ENCODE data around the gene NRXN3. TPM values are rescaled to one million over a fixed set of nuclear protein-coding genes. Genes with fewer than 3 reads are reported as not detected.

Gene NRXN3
- total and polyA plus RNA-seq, 2 of the 4 experiments (the other 2 are of a cell fraction) = 4.8 to 25.1 TPM

DNA sequence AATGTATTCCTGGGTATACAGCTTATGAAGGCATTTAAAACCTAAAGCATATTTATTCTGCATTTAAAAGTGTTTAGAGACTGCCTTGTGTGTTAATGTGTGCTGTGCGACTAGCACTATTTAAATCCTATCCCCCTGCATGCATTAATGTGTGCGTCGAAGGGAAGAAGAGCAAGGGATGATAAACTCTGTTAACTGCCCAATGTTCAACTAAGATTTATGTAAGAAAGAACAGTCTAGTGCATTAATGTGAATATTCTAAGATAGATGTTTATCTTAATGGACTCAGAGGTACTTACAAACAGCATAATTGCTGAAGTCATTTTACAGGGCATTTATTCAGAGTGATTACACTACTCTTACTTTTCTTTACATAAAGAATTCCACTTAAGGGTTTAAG, 1616.3 kb downstream of the NRXN3 start:
- no TSS peak for BruUV-seq (replicated peaks)
- Histone ChIP-seq H2AK5ac (ENCODE audit: low read depth, low read length) (no peak overlapping the region), H2BK20ac (ENCODE audit: low read depth, low read length) (no peak overlapping the region), H3K9me3 (ENCODE audit: control insufficient read depth, insufficient read depth, low read length) (no peaks in the 10 kb centered on the region), H3K4me1 (ENCODE audit: control insufficient read depth, insufficient read depth, low read length) (no peaks in the 10 kb centered on the region), H3K4me3 (ENCODE audit: insufficient read depth, low read depth, low read length) (no peak overlapping the region), H3K79me1 (ENCODE audit: low read depth in 1 of 2, low read length in 2 of 2) (no peaks in the 10 kb centered on the region), H4K8ac (ENCODE audit: low read depth in 2 of 2, low read length in 2 of 2) (no peak overlapping the region), H2AK9ac (replicated peaks; ENCODE audit: low read depth, low read length, poor library complexity) (no peak overlapping the region), H3K4ac (ENCODE audit: low read depth, low read length) (no peak overlapping the region), H4K91ac (ENCODE audit: insufficient read depth, low read depth, low read length) (no peak overlapping the region), H2BK15ac (ENCODE audit: low read depth, low read length) (no peak overlapping the region), H3K9me1 (ENCODE audit: insufficient read depth, low read length) (no peaks in the 10 kb centered on the region), H3K23ac (ENCODE audit: low read depth, low read length) (no peak overlapping the region), H2AFZ (replicated peaks; ENCODE audit: low read length, poor library complexity) (no peak overlapping the region), H3K4me2 (ENCODE audit: low read depth, low read length) (no peak overlapping the region), H3K27ac (ENCODE audit: insufficient read depth, low read length) (no peak overlapping the region), H3K18ac (ENCODE audit: low read depth, low read length) (no peak overlapping the region), H4K5ac (ENCODE audit: low read depth, low read length) (no peak overlapping the region), H3K36me3 (ENCODE audit: control insufficient read depth, insufficient read depth, low read length) (no peaks in the 10 kb centered on the region), H3K56ac (ENCODE audit: extremely low read depth, insufficient read depth, low read length) (no peak overlapping the region), H2BK120ac (ENCODE audit: low read depth, low read length) (no peak overlapping the region), H3K14ac (replicated peaks; ENCODE audit: low read depth, low read length) (no peak overlapping the region), H3K9ac (ENCODE audit: low read depth, low read length) (no peak overlapping the region), H4K20me1 (ENCODE audit: insufficient read depth, low read length) (no peaks in the 10 kb centered on the region), H2BK5ac (ENCODE audit: low read depth, low read length, poor library complexity, severe bottlenecking) (no peak overlapping the region), H3K27me3 (ENCODE audit: control insufficient read depth, insufficient read depth, low read length) (no peaks in the 10 kb centered on the region)
- no peak for TF ChIP-seq RCOR1 (IDR thresholded peaks at IDR 0.05; ENCODE audit: insufficient replicate concordance, low read length)
- TF ChIP-seq RFX5 (IDR thresholded peaks at IDR 0.05; ENCODE audit: low read depth, low read length) = no peak
- TF ChIP-seq RAD21 (IDR thresholded peaks at IDR 0.05; ENCODE audit: low read length) = no peak
- no peak for TF ChIP-seq MAZ (IDR thresholded peaks at IDR 0.05; ENCODE audit: borderline replicate concordance, low read depth, low read length)
- TF ChIP-seq CHD1 (IDR thresholded peaks at IDR 0.05; ENCODE audit: low read depth, low read length) = no peak
- TF ChIP-seq NFE2L2 (IDR thresholded peaks at IDR 0.05; ENCODE audit: low read depth, low read length) = no peak
- TF ChIP-seq, protein P1, sequence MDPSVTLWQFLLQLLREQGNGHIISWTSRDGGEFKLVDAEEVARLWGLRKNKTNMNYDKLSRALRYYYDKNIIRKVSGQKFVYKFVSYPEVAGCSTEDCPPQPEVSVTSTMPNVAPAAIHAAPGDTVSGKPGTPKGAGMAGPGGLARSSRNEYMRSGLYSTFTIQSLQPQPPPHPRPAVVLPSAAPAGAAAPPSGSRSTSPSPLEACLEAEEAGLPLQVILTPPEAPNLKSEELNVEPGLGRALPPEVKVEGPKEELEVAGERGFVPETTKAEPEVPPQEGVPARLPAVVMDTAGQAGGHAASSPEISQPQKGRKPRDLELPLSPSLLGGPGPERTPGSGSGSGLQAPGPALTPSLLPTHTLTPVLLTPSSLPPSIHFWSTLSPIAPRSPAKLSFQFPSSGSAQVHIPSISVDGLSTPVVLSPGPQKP (IDR thresholded peaks at IDR 0.05; ENCODE audit: borderline replicate concordance, low read depth, low read length) = no peak
- no peak for TF ChIP-seq POLR2A (IDR thresholded peaks at IDR 0.05; ENCODE audit: low read depth, low read length)
- no peak for TF ChIP-seq CEBPB (IDR thresholded peaks at IDR 0.05; ENCODE audit: low read depth, low read length)
- no peak for TF ChIP-seq MAFK (IDR thresholded peaks at IDR 0.05; ENCODE audit: low read depth, low read length)
- no peak for TF ChIP-seq SMC3 (IDR thresholded peaks at IDR 0.05; ENCODE audit: low read depth, low read length)
- TF ChIP-seq, protein P2, sequence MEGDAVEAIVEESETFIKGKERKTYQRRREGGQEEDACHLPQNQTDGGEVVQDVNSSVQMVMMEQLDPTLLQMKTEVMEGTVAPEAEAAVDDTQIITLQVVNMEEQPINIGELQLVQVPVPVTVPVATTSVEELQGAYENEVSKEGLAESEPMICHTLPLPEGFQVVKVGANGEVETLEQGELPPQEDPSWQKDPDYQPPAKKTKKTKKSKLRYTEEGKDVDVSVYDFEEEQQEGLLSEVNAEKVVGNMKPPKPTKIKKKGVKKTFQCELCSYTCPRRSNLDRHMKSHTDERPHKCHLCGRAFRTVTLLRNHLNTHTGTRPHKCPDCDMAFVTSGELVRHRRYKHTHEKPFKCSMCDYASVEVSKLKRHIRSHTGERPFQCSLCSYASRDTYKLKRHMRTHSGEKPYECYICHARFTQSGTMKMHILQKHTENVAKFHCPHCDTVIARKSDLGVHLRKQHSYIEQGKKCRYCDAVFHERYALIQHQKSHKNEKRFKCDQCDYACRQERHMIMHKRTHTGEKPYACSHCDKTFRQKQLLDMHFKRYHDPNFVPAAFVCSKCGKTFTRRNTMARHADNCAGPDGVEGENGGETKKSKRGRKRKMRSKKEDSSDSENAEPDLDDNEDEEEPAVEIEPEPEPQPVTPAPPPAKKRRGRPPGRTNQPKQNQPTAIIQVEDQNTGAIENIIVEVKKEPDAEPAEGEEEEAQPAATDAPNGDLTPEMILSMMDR (conservative IDR thresholded peaks at IDR 0.05; ENCODE audit: low read depth, low read length) = no peak
- TF ChIP-seq BHLHE40 (IDR thresholded peaks at IDR 0.05; ENCODE audit: low read depth, low read length) = no peak
- TF ChIP-seq MXI1 (IDR thresholded peaks at IDR 0.05; ENCODE audit: borderline replicate concordance, low read depth, low read length) = no peak
- no peak for TF ChIP-seq USF2 (IDR thresholded peaks at IDR 0.05; ENCODE audit: low read depth, low read length)
- no peak for TF ChIP-seq FOS (IDR thresholded peaks at IDR 0.05; ENCODE audit: low read depth, low read length)
- no CpG with 5 or more reads among the region's 3 CpGs for WGBS, 2 experiments (ENCODE audit: extremely low coverage in 2 of 2, insufficient read length in 1 of 2)
- in situ Hi-C loops (cut with MboI; ENCODE audit: low sequenced_read_pairs) (no loop called here), dilution Hi-C loops (cut with HindIII; ENCODE audit: low sequenced_read_pairs, unreplicated experiment) (no loop called here), intact Hi-C loops (cut with micrococcal nuclease) (no loop called here)
- CTCF ChIA-PET = no interaction called here
- no peak for DNase-seq
- POLR2A ChIA-PET (ENCODE audit: unreplicated experiment) = no interaction called here
- no peak for ATAC-seq (ENCODE audit: low read depth)

All from IMR-90 (cell line).